HepG2 (cell line): ENCODE measurements around the gene ADGRV1. TPM values are rescaled to one million over a fixed set of nuclear protein-coding genes. Genes with fewer than 3 reads are reported as not detected.

Source experiments
- ATAC-seq: fragments of 200-7000 bp; cut with Tn5 transposase; 3 replicates; pipeline ENCODE4 v1.9.1; 2020; ENCODE audit warnings: mild to moderate bottlenecking, moderate library complexity
- BruUV-seq: library from RNA; stranded (reverse); fragments of 400-500 nt; replicated peaks from 2 replicates; lab custom pipeline; 2021; lab: Mats Ljungman, UMichigan
- CTCF ChIA-PET: fragments of 300-600 bp; formaldehyde crosslinking; extraction: SDS; loops from one replicate; lab custom pipeline; 2021; ENCODE audit warnings: low total read pairs, inconsistent platforms, low intra/inter-chr PET ratio; lab: Yijun Ruan, JAX
- POLR2A ChIA-PET: fragments of 350-600 bp; sonication (Branson Sonifier 250); formaldehyde crosslinking; loops from one replicate; lab custom pipeline; 2020; ENCODE audit warnings: antibody characterized with exemption, inconsistent platforms; lab: Yijun Ruan, JAX
- DNase-seq: peaks from one replicate; pipeline ENCODE4 v3.0.0-alpha.2; 2015; ENCODE audit warnings: low spot score
- FAIRE-seq: peaks from 3 replicates; lab custom pipeline; 2011; peaks lifted over from hg19 to GRCh38; lab: Jason Lieb, UNC
- H2AFZ ChIP-seq: one replicate; pipeline ENCODE4 v1.6.1; 2011; ENCODE audit warnings: low read length, inconsistent platforms
- H3K27ac ChIP-seq: fragments of 300-600 bp; 3 replicates; pipeline ENCODE4 v1.8.0; 2011; ENCODE audit warnings: mixed run types, mild to moderate bottlenecking, mixed read lengths, low read length, inconsistent platforms; ENCODE audit not compliant: insufficient read depth; ENCODE audit errors: extremely low read length
- H3K27me3 ChIP-seq, 2 experiments: fragments of 200-600 bp in 1 of 2; 2 replicates in 1 of 2; 3 replicates in 1 of 2; pipeline versions ENCODE4 v1.6.0 to v1.8.0; 2011; ENCODE audit warnings: low read length in 2 of 2, mild to moderate bottlenecking in 2 of 2, moderate library complexity in 2 of 2, inconsistent platforms in 1 of 2; ENCODE audit not compliant: insufficient read depth in 2 of 2, control insufficient read depth in 1 of 2
- H3K36me3 ChIP-seq, 2 experiments: fragments of 200-600 bp in 1 of 2; replicated peaks in 1 of 2; 2 replicates in 1 of 2; 3 replicates in 1 of 2; pipeline versions ENCODE4 v1.5.1 to v1.8.0; 2011; ENCODE audit warnings: low read length in 2 of 2, inconsistent platforms in 1 of 2; ENCODE audit not compliant: insufficient read depth in 2 of 2, control insufficient read depth in 1 of 2
- H3K4me1 ChIP-seq: 2 replicates; pipeline ENCODE4 v1.5.1; 2012; ENCODE audit warnings: low read length, inconsistent platforms; ENCODE audit not compliant: insufficient read depth
- H3K4me2 ChIP-seq: 2 replicates; pipeline ENCODE4 v1.6.0; 2011; ENCODE audit warnings: low read depth, low read length, inconsistent platforms
- H3K4me3 ChIP-seq, 3 experiments: fragments of 200-600 bp in 1 of 3; sonication (generic), shearing (Covaris generic) in 1 of 3; replicated peaks in 1 of 3; 2 replicates each; pipeline ENCODE4 v1.5.1; 2011 to 2016; ENCODE audit warnings: low read length in 3 of 3, inconsistent platforms in 2 of 3, low read depth in 2 of 3, mild to moderate bottlenecking in 2 of 3, control low read depth in 1 of 3, mixed read lengths in 1 of 3; ENCODE audit not compliant: insufficient read depth in 1 of 3
- H3K79me2 ChIP-seq: one replicate; pipeline ENCODE4 v1.6.1; 2011; ENCODE audit warnings: low read length, inconsistent platforms; ENCODE audit not compliant: insufficient read depth
- H3K9ac ChIP-seq: 2 replicates; pipeline ENCODE4 v1.6.0; 2011; ENCODE audit warnings: mild to moderate bottlenecking, low read depth, low read length, inconsistent platforms; ENCODE audit not compliant: insufficient read depth
- H3K9me3 ChIP-seq: 2 replicates; pipeline ENCODE4 v1.5.1; 2012; ENCODE audit warnings: mild to moderate bottlenecking, low read length
- H4K20me1 ChIP-seq: 2 replicates; pipeline ENCODE4 v1.6.0; 2011; ENCODE audit warnings: inconsistent platforms, mild to moderate bottlenecking, low read length, moderate library complexity; ENCODE audit not compliant: insufficient read depth
- ARNTL ChIP-seq: sonication (generic); formaldehyde crosslinking; IDR thresholded peaks from 2 replicates; pipeline ENCODE4 v1.4.0; 2020; ENCODE audit warnings: mild to moderate bottlenecking, missing genetic modification reagents
- BHLHE40 ChIP-seq: IDR thresholded peaks from 2 replicates; pipeline ENCODE4 v1.6.1; 2011; ENCODE audit warnings: low read length, improper control_type of control experiment
- CBFB ChIP-seq: sonication (generic); formaldehyde crosslinking; IDR thresholded peaks from 2 replicates; pipeline ENCODE4 v1.4.0; 2020; ENCODE audit warnings: missing genetic modification reagents
- ETS1 ChIP-seq: sonication (generic); formaldehyde crosslinking; IDR thresholded peaks from 2 replicates; pipeline ENCODE4 v1.4.0; 2020; ENCODE audit warnings: missing genetic modification reagents
- GTF2F1 ChIP-seq: fragments of 150-350 bp; IDR thresholded peaks from 2 replicates; pipeline ENCODE4 v1.6.1; 2014; ENCODE audit warnings: low read length
- HDAC1 ChIP-seq: sonication (generic); formaldehyde crosslinking; IDR thresholded peaks from 2 replicates; pipeline ENCODE4 v1.5.1; 2020; ENCODE audit warnings: mild to moderate bottlenecking, missing genetic modification reagents
- HDAC6 ChIP-seq: fragments of 200-600 bp; sonication (generic); IDR thresholded peaks from 2 replicates; pipeline ENCODE4 v1.7.0; 2017; ENCODE audit warnings: mild to moderate bottlenecking, antibody characterized with exemption, low read length, low read depth
- LCORL ChIP-seq, 2 experiments: fragments of 450-650 bp in 1 of 2; sonication (generic) in 1 of 2; formaldehyde crosslinking in 1 of 2; IDR thresholded peaks; 2 replicates each; pipeline versions ENCODE4 v1.5.0 to v1.6.1; 2017 to 2020; ENCODE audit warnings: antibody characterized with exemption in 1 of 2, missing genetic modification reagents in 1 of 2
- MTF2 ChIP-seq: sonication (generic); formaldehyde crosslinking; IDR thresholded peaks from 2 replicates; pipeline ENCODE4 v1.5.0; 2020; ENCODE audit warnings: missing genetic modification reagents, borderline replicate concordance
- NFIB ChIP-seq: sonication (generic); formaldehyde crosslinking; IDR thresholded peaks from 2 replicates; pipeline ENCODE4 v1.9.0; 2021; ENCODE audit warnings: missing genetic modification reagents, mild to moderate bottlenecking, borderline replicate concordance
- ONECUT2 ChIP-seq: sonication (generic); formaldehyde crosslinking; IDR thresholded peaks from 2 replicates; pipeline ENCODE4 v1.4.0; 2020; ENCODE audit warnings: missing genetic modification reagents
- ZNF10 ChIP-seq: sonication (generic); formaldehyde crosslinking; IDR thresholded peaks from 2 replicates; pipeline ENCODE4 v1.4.0; 2020; ENCODE audit warnings: mild to moderate bottlenecking, low read depth, missing genetic modification reagents, borderline replicate concordance
- ZNF318 ChIP-seq: sonication (generic); formaldehyde crosslinking; IDR thresholded peaks from 2 replicates; pipeline ENCODE4 v1.4.0; 2020; ENCODE audit warnings: mild to moderate bottlenecking, missing genetic modification reagents
- ZNF550 ChIP-seq: sonication (generic); formaldehyde crosslinking; IDR thresholded peaks from 2 replicates; pipeline ENCODE4 v1.4.0; 2020; ENCODE audit warnings: mild to moderate bottlenecking, missing genetic modification reagents, borderline replicate concordance
- WGBS: methylation state at CpG from one replicate; pipeline ENCODE4 v1.1.6; 2017; ENCODE audit warnings: low lambda C conversion rate; 5-methylcytosine and 5-hydroxymethylcytosine counted together
- in situ Hi-C: cut with HindIII; loops from 2 replicates; pipeline ENCODE4 v1.10.0; 2017; ENCODE audit warnings: low pct_unique_long_range_greater_than_20kb; ENCODE audit not compliant: extremely low pct_ligation_motif_present
- intact Hi-C: fragments of 100-400 bp; cut with micrococcal nuclease; formaldehyde crosslinking; loops from one replicate; pipeline ENCODE4 v1.10.0; 2022; ENCODE audit not compliant: unreplicated experiment
- polyA plus RNA-seq, 8 experiments: library from polyadenylated mRNA; depleted of rRNA in 3 of 8; stranded (reverse) in 7 of 8; unstranded in 1 of 8; fragments of >200 nt; fragmentation: Illumina TruSeq in 4 of 8; extraction: Trizol in 4 of 8; gene quantifications; 2 replicates each; pipeline versions ENCODE4 v1.2.1 to v1.2.3, GENCODE V29; 2011 to 2016; ENCODE audit warnings: low read depth in 4 of 8, missing spikeins in 1 of 8, mixed read lengths in 1 of 8; ENCODE audit not compliant: insufficient read depth in 1 of 8
- total RNA-seq, 5 experiments: library from RNA; depleted of rRNA; stranded (reverse); fragments of >200 nt; fragmentation: Illumina TruSeq; extraction: Trizol; gene quantifications; 2 replicates each; pipeline ENCODE4 v1.2.3, GENCODE V29; 2016; ENCODE audit warnings: low read depth in 1 of 5

ADGRV1 gene
- total and polyA plus RNA-seq, 2 of the 13 experiments (the other 11 are each of a cell fraction or from before 2014, with no cell fraction given), result 1.7 to 3.9 TPM

- no TSS peak for BruUV-seq
- Histone ChIP-seq H4K20me1 (no peaks in the 10 kb centered on the region), H3K27me3 (no peaks in the 10 kb centered on the region), H3K4me2 (no peak overlapping the region), H3K4me3 (no peak overlapping the region), H3K9me3 (no peaks in the 10 kb centered on the region), H3K79me2 (no peaks in the 10 kb centered on the region), H3K4me1 (no peaks in the 10 kb centered on the region), H3K27ac (no peak overlapping the region), H2AFZ (no peak overlapping the region), H3K36me3 (no peaks in the 10 kb centered on the region), H3K9ac (no peak overlapping the region)
- in situ Hi-C loops (no loop called here), intact Hi-C loops (no loop called here)
- CTCF ChIA-PET, result no interaction called here
- DNase-seq (no peak), FAIRE-seq (no peak), ATAC-seq (no peak)
- TF ChIP-seq ETS1 (CRISPR knock-in tag) (no peak), BHLHE40 (no peak), HDAC1 (CRISPR knock-in tag) (no peak), ZNF10 (CRISPR knock-in tag) (no peak), ZNF318 (CRISPR knock-in tag) (no peak), ARNTL (CRISPR knock-in tag) (no peak), NFIB (no peak), CBFB (CRISPR knock-in tag) (no peak), ZNF550 (CRISPR knock-in tag) (no peak), HDAC6 (no peak), MTF2 (CRISPR knock-in tag) (no peak), ONECUT2 (no peak), LCORL (IDR thresholded peaks at IDR 0.05) (no peak), LCORL (CRISPR knock-in tag; IDR thresholded peaks at IDR 0.05) (no peak), GTF2F1 (no peak)
- WGBS, result 0% methylated on average over 1 of the region's 1 CpG
- POLR2A ChIA-PET, result no interaction called here
Measured at GRCh38 chr5:90571147-90571773, 12.7 kb downstream of the ADGRV1 start.
